Mononuclear cell (primary cell): ENCODE measurements around the gene SLC47A1. TPM values are rescaled to one million over a fixed set of nuclear protein-coding genes. Genes with fewer than 3 reads are reported as not detected.

ENCODE experiments used
- H3K27me3 ChIP-seq: 2 replicates; pipeline ENCODE4 v1.6.0; 2011; ENCODE audit warnings: low read length, control low read depth; ENCODE audit not compliant: insufficient read depth
- H3K4me1 ChIP-seq: 2 replicates; pipeline ENCODE4 v1.5.1; 2011; ENCODE audit warnings: mild to moderate bottlenecking, low read length, control low read depth; ENCODE audit not compliant: insufficient read depth
- H3K4me3 ChIP-seq: 2 replicates; pipeline ENCODE4 v1.5.1; 2011; ENCODE audit warnings: mild to moderate bottlenecking, low read length, moderate library complexity
- H3K9me3 ChIP-seq: 2 replicates; pipeline ENCODE4 v1.5.1; 2011; ENCODE audit warnings: low read depth, mild to moderate bottlenecking, control low read depth, low read length
- total RNA-seq: library from RNA; depleted of rRNA; stranded (reverse); fragments of >200 nt; gene quantifications from one replicate; pipeline ENCODE4 v1.2.3, GENCODE V29; 2012

The SLC47A1 gene
- total RNA-seq, 1 donor = 0.73 TPM

GRCh38 chr17:19590451-19590850 lies 56.8 kb downstream of the SLC47A1 start:
- no peak overlapping the region for H3K4me3 ChIP-seq
- H3K9me3 ChIP-seq = no peaks in the 10 kb centered on the region
- no peaks in the 10 kb centered on the region for H3K27me3 ChIP-seq
- H3K4me1 ChIP-seq = peaks cover 22% of the 10 kb centered on the region

DNA sequence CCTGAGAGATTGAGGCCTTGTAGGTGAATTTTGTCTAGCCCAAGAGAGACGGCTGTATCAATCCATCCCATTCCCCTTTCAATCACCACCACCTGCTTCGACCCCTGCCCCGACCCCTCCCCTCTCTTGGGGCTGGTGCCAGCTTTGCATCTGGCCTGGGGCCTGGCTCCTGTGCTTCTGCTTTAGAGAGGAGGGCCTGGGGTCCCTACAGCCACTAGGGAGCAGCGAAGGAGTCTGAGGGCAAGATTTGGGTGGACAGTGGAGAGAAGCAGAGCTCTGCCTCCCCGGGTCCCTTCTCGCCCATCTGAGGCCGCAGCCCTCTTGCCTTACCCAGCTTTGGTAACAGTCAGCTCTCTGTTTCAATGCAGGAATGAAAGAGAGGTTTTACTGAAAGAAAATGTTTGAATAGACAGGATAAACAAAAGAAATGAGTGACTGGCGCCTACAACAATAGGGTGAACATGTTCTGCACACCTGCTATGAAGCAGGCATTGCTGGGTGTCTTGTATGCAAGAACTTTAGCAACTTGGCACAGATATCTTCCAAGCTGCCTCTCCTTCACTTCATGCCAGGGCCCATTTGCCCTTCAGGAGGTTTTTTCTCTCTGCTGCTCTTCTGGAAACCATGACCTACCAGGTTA lies 57.4 kb downstream of the SLC47A1 start:
- no peaks in the 10 kb centered on the region for H3K27me3 ChIP-seq
- H3K9me3 ChIP-seq = no peaks in the 10 kb centered on the region
- peaks cover 22% of the 10 kb centered on the region for H3K4me1 ChIP-seq
- no peak overlapping the region for H3K4me3 ChIP-seq

GRCh38 chr17:19592316-19592715 lies 58.7 kb downstream of the SLC47A1 start:
- H3K4me3 ChIP-seq = no peak overlapping the region
- H3K27me3 ChIP-seq = no peaks in the 10 kb centered on the region
- no peaks in the 10 kb centered on the region for H3K9me3 ChIP-seq
- H3K4me1 ChIP-seq = peaks cover 22% of the 10 kb centered on the region

- Histone ChIP-seq H3K27me3 (no peaks in the 10 kb centered on the region), H3K4me3 (no peak overlapping the region), H3K4me1 (peaks cover 7% of the 10 kb centered on the region), H3K9me3 (no peaks in the 10 kb centered on the region)
Observed at GRCh38 chr17:19596869-19597268, 63.2 kb downstream of the SLC47A1 start.

GRCh38 chr17:19610311-19610710 lies 76.7 kb downstream of the SLC47A1 start:
- no peaks in the 10 kb centered on the region for H3K27me3 ChIP-seq
- H3K4me1 ChIP-seq = peaks cover 4% of the 10 kb centered on the region
- no peak overlapping the region for H3K4me3 ChIP-seq
- H3K9me3 ChIP-seq = no peaks in the 10 kb centered on the region

DNA sequence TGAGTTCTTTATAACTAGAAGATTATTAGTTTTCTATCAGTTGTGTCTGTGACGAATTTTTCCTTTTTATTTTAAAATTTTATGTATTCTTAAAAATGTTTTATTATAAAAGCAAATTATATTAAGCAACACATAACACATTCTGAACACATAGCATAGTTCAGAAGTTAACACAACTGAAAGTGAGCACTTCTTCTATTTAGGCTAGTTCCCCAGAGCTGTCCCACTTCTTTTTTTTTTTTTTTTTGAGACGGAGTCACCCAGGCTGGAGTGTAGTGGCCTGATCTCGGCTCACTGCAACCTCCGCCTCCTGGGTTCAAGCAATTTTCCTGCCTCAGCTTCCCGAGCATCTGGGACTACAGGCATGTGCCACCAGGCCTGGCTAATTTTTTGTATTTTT lies 77.2 kb downstream of the SLC47A1 start:
- peaks cover 4% of the 10 kb centered on the region for H3K4me1 ChIP-seq
- H3K27me3 ChIP-seq = no peaks in the 10 kb centered on the region
- H3K4me3 ChIP-seq = no peak overlapping the region
- no peaks in the 10 kb centered on the region for H3K9me3 ChIP-seq

- Histone ChIP-seq H3K4me1 (peaks cover 4% of the 10 kb centered on the region), H3K4me3 (no peak overlapping the region), H3K9me3 (peaks cover 16% of the 10 kb centered on the region), H3K27me3 (no peaks in the 10 kb centered on the region)
Observed at GRCh38 chr17:19613979-19614378, 80.3 kb downstream of the SLC47A1 start.

GRCh38 chr17:19614900-19615299 lies 81.2 kb downstream of the SLC47A1 start:
- H3K4me1 ChIP-seq = peaks cover 4% of the 10 kb centered on the region
- no peak overlapping the region for H3K4me3 ChIP-seq
- H3K27me3 ChIP-seq = no peaks in the 10 kb centered on the region
- H3K9me3 ChIP-seq = peaks cover 26% of the 10 kb centered on the region

- Histone ChIP-seq H3K27me3 (no peaks in the 10 kb centered on the region), H3K9me3 (peaks cover 26% of the 10 kb centered on the region), H3K4me3 (no peak overlapping the region), H3K4me1 (no peaks in the 10 kb centered on the region)
Observed at GRCh38 chr17:19618015-19618414, 84.4 kb downstream of the SLC47A1 start.

- H3K27me3 ChIP-seq = no peaks in the 10 kb centered on the region
- peaks cover 26% of the 10 kb centered on the region for H3K9me3 ChIP-seq
- H3K4me3 ChIP-seq = no peak overlapping the region
- no peaks in the 10 kb centered on the region for H3K4me1 ChIP-seq
Observed at GRCh38 chr17:19619705-19620325, 86.2 kb downstream of the SLC47A1 start.

- Histone ChIP-seq H3K27me3 (no peaks in the 10 kb centered on the region), H3K9me3 (peaks cover 26% of the 10 kb centered on the region), H3K4me3 (no peak overlapping the region), H3K4me1 (no peaks in the 10 kb centered on the region)
Observed at GRCh38 chr17:19621697-19622096, 88.0 kb downstream of the SLC47A1 start.

- Histone ChIP-seq H3K9me3 (no peaks in the 10 kb centered on the region), H3K4me1 (no peaks in the 10 kb centered on the region), H3K4me3 (no peak overlapping the region), H3K27me3 (no peaks in the 10 kb centered on the region)
Observed at GRCh38 chr17:19626079-19626478, 92.4 kb downstream of the SLC47A1 start.

Other genes starting within 250 kb of the SLC47A1 start
- 0.63 TPM for gene B9D1, start 171.1 kb upstream of the SLC47A1 start, total RNA-seq
- 16.0 TPM for gene MAPK7, start 155.4 kb upstream of the SLC47A1 start, total RNA-seq
- not detected for gene MFAP4, start 146.7 kb upstream of the SLC47A1 start, total RNA-seq
- 0.21 TPM for gene RNF112, start 122.6 kb upstream of the SLC47A1 start, total RNA-seq
- 18.9 TPM for gene ALDH3A2, start 114.9 kb downstream of the SLC47A1 start, total RNA-seq
- gene SLC47A2, start 182.7 kb downstream of the SLC47A1 start, total RNA-seq = not detected
- not detected for gene ALDH3A1, start 214.4 kb downstream of the SLC47A1 start, total RNA-seq